ENCODE data around the gene FNDC4.

DNA sequence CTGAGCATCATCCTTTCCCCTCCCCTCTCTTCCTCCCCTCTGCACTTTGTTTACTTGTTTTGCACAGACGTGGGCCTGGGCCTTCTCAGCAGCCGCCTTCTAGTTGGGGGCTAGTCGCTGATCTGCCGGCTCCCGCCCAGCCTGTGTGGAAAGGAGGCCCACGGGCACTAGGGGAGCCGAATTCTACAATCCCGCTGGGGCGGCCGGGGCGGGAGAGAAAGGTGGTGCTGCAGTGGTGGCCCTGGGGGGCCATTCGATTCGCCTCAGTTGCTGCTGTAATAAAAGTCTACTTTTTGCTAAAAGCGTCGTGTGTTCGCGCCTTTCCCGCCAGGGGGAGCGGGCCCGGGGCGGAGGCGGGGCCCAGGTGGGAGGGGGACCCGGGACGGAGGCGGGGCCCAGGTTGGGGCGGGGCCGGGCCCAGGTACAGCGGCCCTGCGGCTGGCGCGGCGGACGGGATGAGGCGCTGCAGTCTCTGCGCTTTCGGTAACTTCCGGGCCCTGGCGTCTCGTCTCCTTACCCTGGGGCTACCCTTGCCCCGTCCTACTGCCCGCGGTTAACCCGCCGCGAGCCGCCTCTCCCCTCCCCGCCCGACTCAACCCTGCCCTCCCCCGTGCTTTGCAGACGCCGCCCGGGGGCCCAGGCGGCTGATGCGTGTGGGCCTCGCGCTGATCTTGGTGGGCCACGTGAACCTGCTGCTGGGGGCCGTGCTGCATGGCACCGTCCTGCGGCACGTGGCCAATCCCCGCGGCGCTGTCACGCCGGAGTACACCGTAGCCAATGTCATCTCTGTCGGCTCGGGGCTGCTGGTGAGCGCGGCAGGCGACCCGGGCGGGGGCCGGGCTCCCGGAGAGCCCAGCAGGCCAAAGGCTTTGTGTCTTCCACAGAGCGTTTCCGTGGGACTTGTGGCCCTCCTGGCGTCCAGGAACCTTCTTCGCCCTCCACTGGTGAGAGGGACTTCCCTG lies 52.8 kb downstream of the FNDC4 start, which contains the start of gene KRTCAP3:
- TF ChIP-seq, protein P1, sequence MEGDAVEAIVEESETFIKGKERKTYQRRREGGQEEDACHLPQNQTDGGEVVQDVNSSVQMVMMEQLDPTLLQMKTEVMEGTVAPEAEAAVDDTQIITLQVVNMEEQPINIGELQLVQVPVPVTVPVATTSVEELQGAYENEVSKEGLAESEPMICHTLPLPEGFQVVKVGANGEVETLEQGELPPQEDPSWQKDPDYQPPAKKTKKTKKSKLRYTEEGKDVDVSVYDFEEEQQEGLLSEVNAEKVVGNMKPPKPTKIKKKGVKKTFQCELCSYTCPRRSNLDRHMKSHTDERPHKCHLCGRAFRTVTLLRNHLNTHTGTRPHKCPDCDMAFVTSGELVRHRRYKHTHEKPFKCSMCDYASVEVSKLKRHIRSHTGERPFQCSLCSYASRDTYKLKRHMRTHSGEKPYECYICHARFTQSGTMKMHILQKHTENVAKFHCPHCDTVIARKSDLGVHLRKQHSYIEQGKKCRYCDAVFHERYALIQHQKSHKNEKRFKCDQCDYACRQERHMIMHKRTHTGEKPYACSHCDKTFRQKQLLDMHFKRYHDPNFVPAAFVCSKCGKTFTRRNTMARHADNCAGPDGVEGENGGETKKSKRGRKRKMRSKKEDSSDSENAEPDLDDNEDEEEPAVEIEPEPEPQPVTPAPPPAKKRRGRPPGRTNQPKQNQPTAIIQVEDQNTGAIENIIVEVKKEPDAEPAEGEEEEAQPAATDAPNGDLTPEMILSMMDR (IDR thresholded peaks at IDR 0.05), result no peak
- TF ChIP-seq POLR2A (IDR thresholded peaks at IDR 0.05), result no peak
